ENCODE data around the gene RACK1. TPM values are rescaled to one million over a fixed set of nuclear protein-coding genes. Genes with fewer than 3 reads are reported as not detected.

Gene RACK1
- total and polyA plus RNA-seq, 2 experiments from 2014 or later = 2,372 to 4,798 TPM

DNA sequence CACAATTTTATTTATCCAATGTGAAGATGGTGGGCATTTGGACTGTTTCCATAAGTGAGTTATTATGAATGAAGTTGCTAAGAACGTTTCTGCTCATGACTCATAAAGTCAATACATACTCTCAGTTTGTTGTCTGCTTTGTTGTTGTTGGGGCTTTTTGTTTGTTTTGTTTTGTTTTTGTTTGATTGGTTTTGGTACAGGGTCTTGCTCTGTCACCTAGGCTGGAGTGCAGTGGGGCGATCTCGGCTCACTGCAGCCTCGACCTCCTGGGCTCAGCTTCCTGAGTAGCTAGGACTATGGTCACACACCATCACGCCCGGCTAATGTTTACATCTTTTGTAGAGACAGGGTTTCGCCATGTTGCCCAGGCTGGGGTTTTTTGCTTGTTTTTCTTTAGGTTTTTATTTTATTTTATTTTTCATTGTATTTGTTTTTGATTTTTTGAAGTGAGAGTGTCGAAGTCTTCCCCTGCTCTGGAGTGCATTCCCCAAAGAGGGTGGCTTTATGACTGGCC, 56.7 kb downstream of the RACK1 start:
- peak; percentile 37 for DNase-seq (ENCODE audit: low spot score)
- peak overlapping the region; percentile 35 for H2AFZ ChIP-seq
- TF ChIP-seq STAT1 (IDR thresholded peaks at IDR 0.05; ENCODE audit: unreplicated experiment) (no peak), EZH2phosphoT487 (IDR thresholded peaks at IDR 0.05; ENCODE audit: unreplicated experiment) (no peak), JUNB (IDR thresholded peaks at IDR 0.05; ENCODE audit: unreplicated experiment) (no peak), ZNF114 (CRISPR knock-in tag; IDR thresholded peaks at IDR 0.05) (no peak), EZH2 (IDR thresholded peaks at IDR 0.05; ENCODE audit: low read depth, unreplicated experiment) (no peak), ZNF331 (CRISPR knock-in tag; IDR thresholded peaks at IDR 0.05; ENCODE audit: low read depth) (no peak), CREB1 (CRISPR knock-in tag; IDR thresholded peaks at IDR 0.05; ENCODE audit: low read depth) (no peak), NANOG (IDR thresholded peaks at IDR 0.05; ENCODE audit: borderline replicate concordance) (no peak)
- TF ChIP-seq, protein P1, sequence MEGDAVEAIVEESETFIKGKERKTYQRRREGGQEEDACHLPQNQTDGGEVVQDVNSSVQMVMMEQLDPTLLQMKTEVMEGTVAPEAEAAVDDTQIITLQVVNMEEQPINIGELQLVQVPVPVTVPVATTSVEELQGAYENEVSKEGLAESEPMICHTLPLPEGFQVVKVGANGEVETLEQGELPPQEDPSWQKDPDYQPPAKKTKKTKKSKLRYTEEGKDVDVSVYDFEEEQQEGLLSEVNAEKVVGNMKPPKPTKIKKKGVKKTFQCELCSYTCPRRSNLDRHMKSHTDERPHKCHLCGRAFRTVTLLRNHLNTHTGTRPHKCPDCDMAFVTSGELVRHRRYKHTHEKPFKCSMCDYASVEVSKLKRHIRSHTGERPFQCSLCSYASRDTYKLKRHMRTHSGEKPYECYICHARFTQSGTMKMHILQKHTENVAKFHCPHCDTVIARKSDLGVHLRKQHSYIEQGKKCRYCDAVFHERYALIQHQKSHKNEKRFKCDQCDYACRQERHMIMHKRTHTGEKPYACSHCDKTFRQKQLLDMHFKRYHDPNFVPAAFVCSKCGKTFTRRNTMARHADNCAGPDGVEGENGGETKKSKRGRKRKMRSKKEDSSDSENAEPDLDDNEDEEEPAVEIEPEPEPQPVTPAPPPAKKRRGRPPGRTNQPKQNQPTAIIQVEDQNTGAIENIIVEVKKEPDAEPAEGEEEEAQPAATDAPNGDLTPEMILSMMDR (conservative IDR thresholded peaks at IDR 0.05; ENCODE audit: low read depth in 2 of 2) = no peak
- TF ChIP-seq, protein P2, sequence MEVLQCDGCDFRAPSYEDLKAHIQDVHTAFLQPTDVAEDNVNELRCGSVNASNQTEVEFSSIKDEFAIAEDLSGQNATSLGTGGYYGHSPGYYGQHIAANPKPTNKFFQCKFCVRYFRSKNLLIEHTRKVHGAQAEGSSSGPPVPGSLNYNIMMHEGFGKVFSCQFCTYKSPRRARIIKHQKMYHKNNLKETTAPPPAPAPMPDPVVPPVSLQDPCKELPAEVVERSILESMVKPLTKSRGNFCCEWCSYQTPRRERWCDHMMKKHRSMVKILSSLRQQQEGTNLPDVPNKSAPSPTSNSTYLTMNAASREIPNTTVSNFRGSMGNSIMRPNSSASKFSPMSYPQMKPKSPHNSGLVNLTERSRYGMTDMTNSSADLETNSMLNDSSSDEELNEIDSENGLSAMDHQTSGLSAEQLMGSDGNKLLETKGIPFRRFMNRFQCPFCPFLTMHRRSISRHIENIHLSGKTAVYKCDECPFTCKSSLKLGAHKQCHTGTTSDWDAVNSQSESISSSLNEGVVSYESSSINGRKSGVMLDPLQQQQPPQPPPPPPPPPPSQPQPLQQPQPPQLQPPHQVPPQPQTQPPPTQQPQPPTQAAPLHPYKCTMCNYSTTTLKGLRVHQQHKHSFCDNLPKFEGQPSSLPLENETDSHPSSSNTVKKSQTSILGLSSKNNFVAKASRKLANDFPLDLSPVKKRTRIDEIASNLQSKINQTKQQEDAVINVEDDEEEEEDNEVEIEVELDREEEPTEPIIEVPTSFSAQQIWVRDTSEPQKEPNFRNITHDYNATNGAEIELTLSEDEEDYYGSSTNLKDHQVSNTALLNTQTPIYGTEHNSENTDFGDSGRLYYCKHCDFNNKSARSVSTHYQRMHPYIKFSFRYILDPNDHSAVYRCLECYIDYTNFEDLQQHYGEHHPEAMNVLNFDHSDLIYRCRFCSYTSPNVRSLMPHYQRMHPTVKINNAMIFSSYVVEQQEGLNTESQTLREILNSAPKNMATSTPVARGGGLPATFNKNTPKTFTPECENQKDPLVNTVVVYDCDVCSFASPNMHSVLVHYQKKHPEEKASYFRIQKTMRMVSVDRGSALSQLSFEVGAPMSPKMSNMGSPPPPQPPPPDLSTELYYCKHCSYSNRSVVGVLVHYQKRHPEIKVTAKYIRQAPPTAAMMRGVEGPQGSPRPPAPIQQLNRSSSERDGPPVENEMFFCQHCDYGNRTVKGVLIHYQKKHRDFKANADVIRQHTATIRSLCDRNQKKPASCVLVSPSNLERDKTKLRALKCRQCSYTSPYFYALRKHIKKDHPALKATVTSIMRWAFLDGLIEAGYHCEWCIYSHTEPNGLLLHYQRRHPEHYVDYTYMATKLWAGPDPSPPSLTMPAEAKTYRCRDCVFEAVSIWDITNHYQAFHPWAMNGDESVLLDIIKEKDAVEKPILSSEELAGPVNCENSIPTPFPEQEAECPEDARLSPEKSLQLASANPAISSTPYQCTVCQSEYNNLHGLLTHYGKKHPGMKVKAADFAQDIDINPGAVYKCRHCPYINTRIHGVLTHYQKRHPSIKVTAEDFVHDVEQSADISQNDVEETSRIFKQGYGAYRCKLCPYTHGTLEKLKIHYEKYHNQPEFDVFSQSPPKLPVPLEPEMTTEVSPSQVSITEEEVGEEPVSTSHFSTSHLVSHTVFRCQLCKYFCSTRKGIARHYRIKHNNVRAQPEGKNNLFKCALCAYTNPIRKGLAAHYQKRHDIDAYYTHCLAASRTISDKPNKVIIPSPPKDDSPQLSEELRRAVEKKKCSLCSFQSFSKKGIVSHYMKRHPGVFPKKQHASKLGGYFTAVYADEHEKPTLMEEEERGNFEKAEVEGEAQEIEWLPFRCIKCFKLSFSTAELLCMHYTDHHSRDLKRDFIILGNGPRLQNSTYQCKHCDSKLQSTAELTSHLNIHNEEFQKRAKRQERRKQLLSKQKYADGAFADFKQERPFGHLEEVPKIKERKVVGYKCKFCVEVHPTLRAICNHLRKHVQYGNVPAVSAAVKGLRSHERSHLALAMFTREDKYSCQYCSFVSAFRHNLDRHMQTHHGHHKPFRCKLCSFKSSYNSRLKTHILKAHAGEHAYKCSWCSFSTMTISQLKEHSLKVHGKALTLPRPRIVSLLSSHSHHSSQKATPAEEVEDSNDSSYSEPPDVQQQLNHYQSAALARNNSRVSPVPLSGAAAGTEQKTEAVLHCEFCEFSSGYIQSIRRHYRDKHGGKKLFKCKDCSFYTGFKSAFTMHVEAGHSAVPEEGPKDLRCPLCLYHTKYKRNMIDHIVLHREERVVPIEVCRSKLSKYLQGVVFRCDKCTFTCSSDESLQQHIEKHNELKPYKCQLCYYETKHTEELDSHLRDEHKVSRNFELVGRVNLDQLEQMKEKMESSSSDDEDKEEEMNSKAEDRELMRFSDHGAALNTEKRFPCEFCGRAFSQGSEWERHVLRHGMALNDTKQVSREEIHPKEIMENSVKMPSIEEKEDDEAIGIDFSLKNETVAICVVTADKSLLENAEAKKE (CRISPR knock-in tag; IDR thresholded peaks at IDR 0.05) = no peak
- TF ChIP-seq, protein P3, sequence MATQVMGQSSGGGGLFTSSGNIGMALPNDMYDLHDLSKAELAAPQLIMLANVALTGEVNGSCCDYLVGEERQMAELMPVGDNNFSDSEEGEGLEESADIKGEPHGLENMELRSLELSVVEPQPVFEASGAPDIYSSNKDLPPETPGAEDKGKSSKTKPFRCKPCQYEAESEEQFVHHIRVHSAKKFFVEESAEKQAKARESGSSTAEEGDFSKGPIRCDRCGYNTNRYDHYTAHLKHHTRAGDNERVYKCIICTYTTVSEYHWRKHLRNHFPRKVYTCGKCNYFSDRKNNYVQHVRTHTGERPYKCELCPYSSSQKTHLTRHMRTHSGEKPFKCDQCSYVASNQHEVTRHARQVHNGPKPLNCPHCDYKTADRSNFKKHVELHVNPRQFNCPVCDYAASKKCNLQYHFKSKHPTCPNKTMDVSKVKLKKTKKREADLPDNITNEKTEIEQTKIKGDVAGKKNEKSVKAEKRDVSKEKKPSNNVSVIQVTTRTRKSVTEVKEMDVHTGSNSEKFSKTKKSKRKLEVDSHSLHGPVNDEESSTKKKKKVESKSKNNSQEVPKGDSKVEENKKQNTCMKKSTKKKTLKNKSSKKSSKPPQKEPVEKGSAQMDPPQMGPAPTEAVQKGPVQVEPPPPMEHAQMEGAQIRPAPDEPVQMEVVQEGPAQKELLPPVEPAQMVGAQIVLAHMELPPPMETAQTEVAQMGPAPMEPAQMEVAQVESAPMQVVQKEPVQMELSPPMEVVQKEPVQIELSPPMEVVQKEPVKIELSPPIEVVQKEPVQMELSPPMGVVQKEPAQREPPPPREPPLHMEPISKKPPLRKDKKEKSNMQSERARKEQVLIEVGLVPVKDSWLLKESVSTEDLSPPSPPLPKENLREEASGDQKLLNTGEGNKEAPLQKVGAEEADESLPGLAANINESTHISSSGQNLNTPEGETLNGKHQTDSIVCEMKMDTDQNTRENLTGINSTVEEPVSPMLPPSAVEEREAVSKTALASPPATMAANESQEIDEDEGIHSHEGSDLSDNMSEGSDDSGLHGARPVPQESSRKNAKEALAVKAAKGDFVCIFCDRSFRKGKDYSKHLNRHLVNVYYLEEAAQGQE (IDR thresholded peaks at IDR 0.05; ENCODE audit: unreplicated experiment) = no peak
- TF ChIP-seq, protein P4, sequence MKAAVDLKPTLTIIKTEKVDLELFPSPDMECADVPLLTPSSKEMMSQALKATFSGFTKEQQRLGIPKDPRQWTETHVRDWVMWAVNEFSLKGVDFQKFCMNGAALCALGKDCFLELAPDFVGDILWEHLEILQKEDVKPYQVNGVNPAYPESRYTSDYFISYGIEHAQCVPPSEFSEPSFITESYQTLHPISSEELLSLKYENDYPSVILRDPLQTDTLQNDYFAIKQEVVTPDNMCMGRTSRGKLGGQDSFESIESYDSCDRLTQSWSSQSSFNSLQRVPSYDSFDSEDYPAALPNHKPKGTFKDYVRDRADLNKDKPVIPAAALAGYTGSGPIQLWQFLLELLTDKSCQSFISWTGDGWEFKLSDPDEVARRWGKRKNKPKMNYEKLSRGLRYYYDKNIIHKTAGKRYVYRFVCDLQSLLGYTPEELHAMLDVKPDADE (IDR thresholded peaks at IDR 0.05) = no peak
- H3K9me2 ChIP-seq (ENCODE audit: insufficient read depth) = no peaks in the 10 kb centered on the region
- Mint-ChIP-seq H3K4me3 (peak overlapping the region; percentile 89), H3K27ac (no peak overlapping the region; the same call in 1 of the 2 replicates), H3K4me1 (peaks cover 3% of the 10 kb centered on the region), H3K9me3 (peaks cover 49% of the 10 kb centered on the region), H3K27me3 (ENCODE audit: insufficient read depth, low read depth, poor library complexity) (peaks cover 64% of the 10 kb centered on the region), H3K36me3 (ENCODE audit: low read depth) (peaks cover 21% of the 10 kb centered on the region; the same call in 2 of the 3 replicates)
- H3F3A ChIP-seq (replicated peaks; ENCODE audit: low read depth) = no peaks in the 10 kb centered on the region; the same call in none of the 2 replicates
- H3K4me2 ChIP-seq = peak overlapping the region; percentile 69
- ATAC-seq = no peak
- no peaks in the 10 kb centered on the region for H3K36me3 ChIP-seq (ENCODE audit: insufficient read depth)
- no peaks in the 10 kb centered on the region for H3K79me2 ChIP-seq (replicated peaks; ENCODE audit: insufficient read depth)
- H3K27ac ChIP-seq (ENCODE audit: low read depth) = no peak overlapping the region
- H3K4me3 ChIP-seq = peak overlapping the region; percentile 80
- peaks cover 4% of the 10 kb centered on the region; the same call in 1 of the 2 replicates for H3K4me1 ChIP-seq (ENCODE audit: insufficient read depth)
- peaks cover 27% of the 10 kb centered on the region for H3K27me3 ChIP-seq (ENCODE audit: insufficient read depth)
- no peaks in the 10 kb centered on the region for H4K20me1 ChIP-seq (replicated peaks; ENCODE audit: insufficient read depth)

Data from GM23338 (cell line).